SK-N-SH treated with all-trans-retinoic acid at 6 μM for 48 hours (cell line): ENCODE measurements around the gene SGK1.

Source experiments
- ATAC-seq: fragments of 200-7000 bp; cut with Tn5 transposase; 3 replicates; pipeline ENCODE4 v1.9.1; 2020; ENCODE audit warnings: mild to moderate bottlenecking, moderate library complexity
- ARNTL ChIP-seq: fragments of 450-650 bp; formaldehyde crosslinking; IDR thresholded peaks from 2 replicates; pipeline ENCODE4 v1.5.0; 2020; ENCODE audit warnings: low read depth, mild to moderate bottlenecking, moderate library complexity, borderline replicate concordance
- BACH2 ChIP-seq: fragments of 250-450 bp; sonication (Bioruptor Pico); IDR thresholded peaks from 2 replicates; pipeline ENCODE4 v1.9.0; 2021; ENCODE audit warnings: mild to moderate bottlenecking, borderline replicate concordance
- CSDC2 ChIP-seq: fragments of 250-450 bp; sonication (Bioruptor Pico); IDR thresholded peaks from 2 replicates; pipeline ENCODE4 v1.5.0; 2020; ENCODE audit warnings: mild to moderate bottlenecking, moderate library complexity
- ESRRG ChIP-seq: fragments of 250-450 bp; sonication (Bioruptor Pico); IDR thresholded peaks from 2 replicates; pipeline ENCODE4 v1.6.1; 2021; ENCODE audit warnings: mild to moderate bottlenecking
- GLIS3 ChIP-seq: fragments of 250-450 bp; sonication (Bioruptor Pico); IDR thresholded peaks from 2 replicates; pipeline ENCODE4 v1.5.0; 2020; ENCODE audit warnings: mild to moderate bottlenecking, moderate library complexity
- OSR1 ChIP-seq: fragments of 250-450 bp; sonication (Bioruptor Pico); IDR thresholded peaks from 2 replicates; pipeline ENCODE4 v1.8.0; 2022; ENCODE audit warnings: moderate library complexity, mild to moderate bottlenecking, inconsistent platforms
- PPARA ChIP-seq: fragments of 250-450 bp; sonication (Bioruptor Pico); IDR thresholded peaks from 2 replicates; pipeline ENCODE4 v1.5.0; 2020; ENCODE audit warnings: mild to moderate bottlenecking, borderline replicate concordance
- RARB ChIP-seq: fragments of 250-450 bp; sonication (Bioruptor Pico); IDR thresholded peaks from 2 replicates; pipeline ENCODE4 v1.8.0; 2021; ENCODE audit warnings: mild to moderate bottlenecking, moderate library complexity
- SNAI2 ChIP-seq: fragments of 250-450 bp; sonication (Bioruptor Pico); IDR thresholded peaks from 2 replicates; pipeline ENCODE4 v1.5.0; 2020; ENCODE audit warnings: mild to moderate bottlenecking, moderate library complexity
- TOX ChIP-seq: fragments of 250-450 bp; sonication (Bioruptor Pico); IDR thresholded peaks from 2 replicates; pipeline ENCODE4 v1.8.0; 2021; ENCODE audit warnings: mild to moderate bottlenecking, moderate library complexity, borderline replicate concordance
- ZC3H10 ChIP-seq: fragments of 250-450 bp; sonication (Bioruptor Pico); IDR thresholded peaks from 2 replicates; pipeline ENCODE4 v1.5.1; 2021; ENCODE audit warnings: mild to moderate bottlenecking, moderate library complexity
- ZFP3 ChIP-seq: fragments of 250-450 bp; sonication (Bioruptor Pico); IDR thresholded peaks from 2 replicates; pipeline ENCODE4 v1.5.0; 2020; ENCODE audit warnings: mild to moderate bottlenecking, moderate library complexity
- ZNF565 ChIP-seq: fragments of 450-650 bp; formaldehyde crosslinking; conservative IDR thresholded peaks from 2 replicates; pipeline ENCODE4 v1.5.0; 2020; ENCODE audit warnings: low read depth, mild to moderate bottlenecking, moderate library complexity
- ZNF8 ChIP-seq: fragments of 450-650 bp; formaldehyde crosslinking; IDR thresholded peaks from 2 replicates; pipeline ENCODE4 v1.5.0; 2020; ENCODE audit warnings: mild to moderate bottlenecking, moderate library complexity
- TF ChIP-seq, protein P1 (sequence below): fragments of 250-450 bp; sonication (Bioruptor Pico); IDR thresholded peaks from 2 replicates; pipeline ENCODE4 v1.8.0; 2021; ENCODE audit warnings: low read depth, mild to moderate bottlenecking, moderate library complexity, borderline replicate concordance
- TF ChIP-seq, protein P2 (sequence below): fragments of 250-450 bp; sonication (Bioruptor Pico); IDR thresholded peaks from 2 replicates; pipeline ENCODE4 v1.5.0; 2020; ENCODE audit warnings: mild to moderate bottlenecking, moderate library complexity
- TF ChIP-seq, protein P3 (sequence below): fragments of 250-450 bp; sonication (Bioruptor Pico); IDR thresholded peaks from 2 replicates; pipeline ENCODE4 v1.5.1; 2020; ENCODE audit warnings: low read depth, mild to moderate bottlenecking, moderate library complexity
- TF ChIP-seq, protein P4 (sequence below): fragments of 250-450 bp; sonication (Bioruptor Pico); IDR thresholded peaks from 2 replicates; pipeline ENCODE4 v1.5.1; 2021; ENCODE audit warnings: mild to moderate bottlenecking, moderate library complexity

The SGK1 gene

DNA sequence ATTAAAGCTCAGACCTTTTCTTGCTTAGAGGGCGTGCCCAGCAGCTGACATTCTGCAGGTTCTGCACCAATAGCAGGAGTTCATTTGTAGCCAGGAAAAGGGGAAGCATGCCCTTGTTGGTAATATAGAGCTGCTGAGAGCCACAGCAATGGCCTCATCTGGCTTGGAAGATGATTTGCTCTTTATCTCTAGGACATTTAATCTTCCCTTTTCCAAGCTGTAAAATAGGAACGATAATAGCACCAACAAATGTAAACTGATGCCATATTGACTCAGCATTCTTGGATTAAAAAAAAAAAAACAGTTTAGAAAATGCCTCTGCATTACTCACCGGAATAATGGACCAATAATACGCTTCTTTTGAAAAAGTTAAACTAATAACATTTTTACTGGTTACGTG lies 172.1 kb downstream of the SGK1 start (continued):
- TF ChIP-seq, protein P1, sequence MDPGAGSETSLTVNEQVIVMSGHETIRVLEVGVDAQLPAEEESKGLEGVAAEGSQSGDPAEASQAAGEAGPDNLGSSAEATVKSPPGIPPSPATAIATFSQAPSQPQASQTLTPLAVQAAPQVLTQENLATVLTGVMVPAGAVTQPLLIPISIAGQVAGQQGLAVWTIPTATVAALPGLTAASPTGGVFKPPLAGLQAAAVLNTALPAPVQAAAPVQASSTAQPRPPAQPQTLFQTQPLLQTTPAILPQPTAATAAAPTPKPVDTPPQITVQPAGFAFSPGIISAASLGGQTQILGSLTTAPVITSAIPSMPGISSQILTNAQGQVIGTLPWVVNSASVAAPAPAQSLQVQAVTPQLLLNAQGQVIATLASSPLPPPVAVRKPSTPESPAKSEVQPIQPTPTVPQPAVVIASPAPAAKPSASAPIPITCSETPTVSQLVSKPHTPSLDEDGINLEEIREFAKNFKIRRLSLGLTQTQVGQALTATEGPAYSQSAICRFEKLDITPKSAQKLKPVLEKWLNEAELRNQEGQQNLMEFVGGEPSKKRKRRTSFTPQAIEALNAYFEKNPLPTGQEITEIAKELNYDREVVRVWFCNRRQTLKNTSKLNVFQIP (CRISPR knock-in tag), result no peak
- TF ChIP-seq BACH2 (CRISPR knock-in tag), result no peak
- TF ChIP-seq, protein P2, sequence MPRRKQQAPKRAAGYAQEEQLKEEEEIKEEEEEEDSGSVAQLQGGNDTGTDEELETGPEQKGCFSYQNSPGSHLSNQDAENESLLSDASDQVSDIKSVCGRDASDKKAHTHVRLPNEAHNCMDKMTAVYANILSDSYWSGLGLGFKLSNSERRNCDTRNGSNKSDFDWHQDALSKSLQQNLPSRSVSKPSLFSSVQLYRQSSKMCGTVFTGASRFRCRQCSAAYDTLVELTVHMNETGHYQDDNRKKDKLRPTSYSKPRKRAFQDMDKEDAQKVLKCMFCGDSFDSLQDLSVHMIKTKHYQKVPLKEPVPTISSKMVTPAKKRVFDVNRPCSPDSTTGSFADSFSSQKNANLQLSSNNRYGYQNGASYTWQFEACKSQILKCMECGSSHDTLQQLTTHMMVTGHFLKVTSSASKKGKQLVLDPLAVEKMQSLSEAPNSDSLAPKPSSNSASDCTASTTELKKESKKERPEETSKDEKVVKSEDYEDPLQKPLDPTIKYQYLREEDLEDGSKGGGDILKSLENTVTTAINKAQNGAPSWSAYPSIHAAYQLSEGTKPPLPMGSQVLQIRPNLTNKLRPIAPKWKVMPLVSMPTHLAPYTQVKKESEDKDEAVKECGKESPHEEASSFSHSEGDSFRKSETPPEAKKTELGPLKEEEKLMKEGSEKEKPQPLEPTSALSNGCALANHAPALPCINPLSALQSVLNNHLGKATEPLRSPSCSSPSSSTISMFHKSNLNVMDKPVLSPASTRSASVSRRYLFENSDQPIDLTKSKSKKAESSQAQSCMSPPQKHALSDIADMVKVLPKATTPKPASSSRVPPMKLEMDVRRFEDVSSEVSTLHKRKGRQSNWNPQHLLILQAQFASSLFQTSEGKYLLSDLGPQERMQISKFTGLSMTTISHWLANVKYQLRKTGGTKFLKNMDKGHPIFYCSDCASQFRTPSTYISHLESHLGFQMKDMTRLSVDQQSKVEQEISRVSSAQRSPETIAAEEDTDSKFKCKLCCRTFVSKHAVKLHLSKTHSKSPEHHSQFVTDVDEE (CRISPR knock-in tag), result no peak

DNA sequence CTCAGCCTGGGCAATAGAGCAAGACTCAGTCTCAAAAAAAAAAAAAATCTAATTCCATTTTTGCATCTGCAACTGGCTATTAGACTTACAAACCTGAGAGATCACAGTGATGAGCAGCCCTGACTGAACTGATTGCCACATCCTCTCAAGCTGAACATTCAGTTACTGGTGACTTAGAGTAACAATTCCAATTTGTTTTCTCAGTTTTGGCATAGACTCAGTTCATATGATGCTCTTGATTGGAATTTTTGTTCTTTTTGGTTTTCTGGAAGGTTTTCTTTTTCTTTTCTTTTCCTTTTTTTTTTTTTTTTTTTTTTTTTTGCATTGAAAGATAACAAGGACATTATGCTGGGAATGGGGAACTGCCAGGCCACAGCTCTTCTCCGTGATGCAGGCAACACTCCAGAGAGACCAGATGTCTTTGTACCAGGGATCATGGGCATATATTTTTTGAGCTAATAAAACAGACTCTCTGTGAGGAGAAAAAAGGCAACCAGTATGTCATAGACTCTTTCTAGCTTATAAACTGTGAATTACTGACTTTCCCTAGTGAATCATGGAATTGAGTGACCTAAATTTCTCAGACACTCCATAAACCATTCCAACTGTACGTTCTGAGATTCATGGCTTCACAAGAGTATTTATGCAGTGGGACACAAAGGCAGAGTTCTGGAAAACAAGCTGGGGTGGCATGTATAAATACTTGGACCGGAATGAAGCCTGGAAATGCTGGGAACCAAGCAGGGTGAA lies 179.5 kb downstream of the SGK1 start:
- TF ChIP-seq ZNF8 (no peak), ARNTL (CRISPR knock-in tag) (no peak), GLIS3 (CRISPR knock-in tag) (no peak)
- TF ChIP-seq, protein P3, sequence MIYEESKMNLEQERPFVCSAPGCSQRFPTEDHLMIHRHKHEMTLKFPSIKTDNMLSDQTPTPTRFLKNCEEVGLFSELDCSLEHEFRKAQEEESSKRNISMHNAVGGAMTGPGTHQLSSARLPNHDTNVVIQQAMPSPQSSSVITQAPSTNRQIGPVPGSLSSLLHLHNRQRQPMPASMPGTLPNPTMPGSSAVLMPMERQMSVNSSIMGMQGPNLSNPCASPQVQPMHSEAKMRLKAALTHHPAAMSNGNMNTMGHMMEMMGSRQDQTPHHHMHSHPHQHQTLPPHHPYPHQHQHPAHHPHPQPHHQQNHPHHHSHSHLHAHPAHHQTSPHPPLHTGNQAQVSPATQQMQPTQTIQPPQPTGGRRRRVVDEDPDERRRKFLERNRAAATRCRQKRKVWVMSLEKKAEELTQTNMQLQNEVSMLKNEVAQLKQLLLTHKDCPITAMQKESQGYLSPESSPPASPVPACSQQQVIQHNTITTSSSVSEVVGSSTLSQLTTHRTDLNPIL, result no peak
- TF ChIP-seq, protein P1 (CRISPR knock-in tag), result no peak
- TF ChIP-seq, protein P4, sequence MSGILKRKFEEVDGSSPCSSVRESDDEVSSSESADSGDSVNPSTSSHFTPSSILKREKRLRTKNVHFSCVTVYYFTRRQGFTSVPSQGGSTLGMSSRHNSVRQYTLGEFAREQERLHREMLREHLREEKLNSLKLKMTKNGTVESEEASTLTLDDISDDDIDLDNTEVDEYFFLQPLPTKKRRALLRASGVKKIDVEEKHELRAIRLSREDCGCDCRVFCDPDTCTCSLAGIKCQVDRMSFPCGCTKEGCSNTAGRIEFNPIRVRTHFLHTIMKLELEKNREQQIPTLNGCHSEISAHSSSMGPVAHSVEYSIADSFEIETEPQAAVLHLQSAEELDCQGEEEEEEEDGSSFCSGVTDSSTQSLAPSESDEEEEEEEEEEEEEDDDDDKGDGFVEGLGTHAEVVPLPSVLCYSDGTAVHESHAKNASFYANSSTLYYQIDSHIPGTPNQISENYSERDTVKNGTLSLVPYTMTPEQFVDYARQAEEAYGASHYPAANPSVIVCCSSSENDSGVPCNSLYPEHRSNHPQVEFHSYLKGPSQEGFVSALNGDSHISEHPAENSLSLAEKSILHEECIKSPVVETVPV (CRISPR knock-in tag), result no peak
- ATAC-seq, result no peak

DNA sequence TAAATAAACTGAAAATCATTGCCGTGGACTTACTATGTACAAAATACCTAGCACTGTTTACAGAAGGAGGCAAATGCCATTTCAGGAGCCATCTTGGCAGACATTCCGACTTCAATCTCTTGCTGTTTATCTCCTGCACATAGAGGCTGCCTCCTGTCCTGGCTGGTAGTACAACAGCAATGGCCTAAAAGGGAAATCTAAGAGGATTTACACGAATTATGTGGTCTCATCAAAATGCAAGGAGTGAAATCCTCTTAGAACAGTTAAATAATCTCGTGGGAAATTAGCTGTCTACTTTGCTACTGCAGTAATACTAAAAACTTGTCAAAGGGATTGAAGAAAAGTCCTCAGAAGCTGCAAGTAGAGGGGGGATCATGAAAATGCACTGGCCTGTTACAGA lies 183.3 kb downstream of the SGK1 start:
- TF ChIP-seq OSR1 (CRISPR knock-in tag) (no peak), RARB (CRISPR knock-in tag) (no peak), TOX (CRISPR knock-in tag) (no peak), ESRRG (CRISPR knock-in tag) (no peak), ZNF8 (no peak)
- no peak for ATAC-seq

DNA sequence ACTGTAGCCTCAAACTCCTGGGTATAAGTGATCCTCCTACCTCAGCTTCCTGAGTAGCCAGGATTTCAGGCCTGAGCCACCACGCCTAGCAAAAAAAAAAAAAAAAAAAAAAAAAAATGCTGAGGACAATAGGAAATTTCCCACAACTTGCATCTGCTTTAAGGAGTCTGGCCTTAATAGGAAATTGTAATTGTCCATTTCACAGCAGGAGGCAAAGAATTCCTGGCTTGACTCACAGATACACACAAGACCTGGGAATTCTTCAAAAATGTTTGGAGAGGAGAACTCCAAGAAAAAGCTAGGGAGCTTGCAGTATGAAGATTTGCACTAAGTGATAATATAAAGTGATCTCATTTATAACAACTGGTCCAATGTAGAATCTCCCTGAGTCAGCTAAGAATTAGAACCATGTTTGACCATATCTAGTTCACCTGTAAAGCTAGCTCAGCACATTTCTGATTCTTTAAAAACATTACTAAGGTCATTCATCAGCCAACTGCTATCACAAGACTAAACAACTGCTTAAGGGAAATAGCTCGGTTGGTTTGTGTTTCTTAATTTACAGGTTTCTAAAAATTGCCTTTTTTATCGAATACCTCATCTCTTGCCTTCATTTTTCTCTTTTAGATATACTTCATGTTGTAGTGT lies 185.3 kb downstream of the SGK1 start:
- ATAC-seq, result no peak
- TF ChIP-seq, protein P1 (CRISPR knock-in tag), result no peak
- no peak for TF ChIP-seq ESRRG (CRISPR knock-in tag)
- no peak for TF ChIP-seq SNAI2
- no peak for TF ChIP-seq GLIS3 (CRISPR knock-in tag)
- TF ChIP-seq ZC3H10 (CRISPR knock-in tag), result no peak
- no peak for TF ChIP-seq ARNTL (CRISPR knock-in tag)
- TF ChIP-seq OSR1 (CRISPR knock-in tag), result no peak
- no peak for TF ChIP-seq RARB (CRISPR knock-in tag)
- TF ChIP-seq ZNF8, result no peak
- TF ChIP-seq ZNF565 (CRISPR knock-in tag), result no peak
- no peak for TF ChIP-seq ZFP3 (CRISPR knock-in tag)
- TF ChIP-seq CSDC2 (CRISPR knock-in tag), result no peak
- TF ChIP-seq PPARA (CRISPR knock-in tag), result no peak
- TF ChIP-seq, protein P4 (CRISPR knock-in tag), result no peak
- TF ChIP-seq, protein P3, result no peak
- TF ChIP-seq TOX (CRISPR knock-in tag), result no peak
